Activated CD4-positive, alpha-beta memory T cell treated with anti-CD3 and anti-CD28 coated beads, Interleukin-2, amount 10 ng/mL, durations not matched to agents 7 days and 5 days (primary cell): ENCODE measurements around the gene SGTA. TPM values are rescaled to one million over a fixed set of nuclear protein-coding genes. Genes with fewer than 3 reads are reported as not detected.

Source experiments
- CTCF ChIA-PET: fragments of 350-600 bp; sonication (Branson Sonifier 250); formaldehyde crosslinking; loops from one replicate; lab custom pipeline; 2021; ENCODE audit warnings: antibody characterized with exemption, inconsistent platforms; lab: Charles Lee
- POLR2A ChIA-PET: fragments of 350-600 bp; sonication (Branson Sonifier 250); formaldehyde crosslinking; loops from one replicate; lab custom pipeline; 2021; ENCODE audit warnings: antibody characterized with exemption; lab: Charles Lee
- DNase-seq: peaks from one replicate; pipeline ENCODE4 v3.0.0-alpha.2; 2020
- H3K27ac Mint-ChIP-seq: one replicate; pipeline ENCODE4 v1.8.0; 2021; ENCODE audit warnings: mild to moderate bottlenecking, mixed read lengths
- H3K27me3 Mint-ChIP-seq: one replicate; pipeline ENCODE4 v1.8.0; 2021; ENCODE audit warnings: mixed read lengths
- H3K36me3 Mint-ChIP-seq: one replicate; pipeline ENCODE4 v1.8.0; 2021; ENCODE audit warnings: low read depth, mixed read lengths
- H3K4me1 Mint-ChIP-seq: one replicate; pipeline ENCODE4 v1.8.0; 2021; ENCODE audit warnings: mixed read lengths
- H3K4me3 Mint-ChIP-seq: one replicate; pipeline ENCODE4 v1.8.0; 2021; ENCODE audit warnings: mild to moderate bottlenecking, mixed read lengths
- H3K9me3 Mint-ChIP-seq: one replicate; pipeline ENCODE4 v1.8.0; 2021; ENCODE audit warnings: mixed read lengths
- total RNA-seq, 2 experiments: library from RNA; stranded (reverse); gene quantifications; one replicate each; pipeline ENCODE4 v1.2.3, GENCODE V29; 2021

Gene SGTA
- total RNA-seq, 2 experiments from 2014 or later, result 38.2 to 42.7 TPM

DNA sequence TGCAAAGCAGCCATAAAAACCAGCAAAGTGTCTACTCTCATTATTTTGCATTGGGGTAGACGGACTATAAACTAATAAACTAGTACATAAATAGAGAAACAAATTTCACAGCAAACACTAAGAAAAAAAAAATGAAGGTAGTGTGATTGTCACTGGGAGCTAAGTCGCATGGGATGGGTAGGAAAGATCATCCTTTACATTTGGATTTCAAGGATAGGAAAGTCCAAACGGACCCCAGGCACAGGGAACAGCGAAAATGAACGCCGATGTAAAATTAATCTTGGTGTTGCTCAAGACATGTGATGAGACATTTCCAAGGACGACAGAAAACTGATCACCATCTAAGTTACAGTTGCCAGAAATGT is 690 bp upstream of the SGTA start:
- H3K27me3 Mint-ChIP-seq, result no peaks in the 10 kb centered on the region
- no peak for DNase-seq
- peaks cover 65% of the 10 kb centered on the region for H3K4me1 Mint-ChIP-seq
- H3K4me3 Mint-ChIP-seq, result peak overlapping the region; percentile 87
- POLR2A ChIA-PET, result interaction anchor here (1.3 to 2.0 kb wide), 5 partner anchors 15 to 327 kb away, joined by 3 to 5 read pairs (median 4); partner anchors contain the start of genes LMNB2, SLC39A3 and ZNF554
- CTCF ChIA-PET, result interaction anchor here (1.0 to 1.4 kb wide), 4 partner anchors 35 to 628 kb away, joined by 3 to 7 read pairs (median 3); no protein-coding TSS in a partner anchor
- H3K27ac Mint-ChIP-seq, result peak overlapping the region; percentile 80
- H3K36me3 Mint-ChIP-seq, result peaks cover 28% of the 10 kb centered on the region
- H3K9me3 Mint-ChIP-seq, result no peaks in the 10 kb centered on the region

DNA sequence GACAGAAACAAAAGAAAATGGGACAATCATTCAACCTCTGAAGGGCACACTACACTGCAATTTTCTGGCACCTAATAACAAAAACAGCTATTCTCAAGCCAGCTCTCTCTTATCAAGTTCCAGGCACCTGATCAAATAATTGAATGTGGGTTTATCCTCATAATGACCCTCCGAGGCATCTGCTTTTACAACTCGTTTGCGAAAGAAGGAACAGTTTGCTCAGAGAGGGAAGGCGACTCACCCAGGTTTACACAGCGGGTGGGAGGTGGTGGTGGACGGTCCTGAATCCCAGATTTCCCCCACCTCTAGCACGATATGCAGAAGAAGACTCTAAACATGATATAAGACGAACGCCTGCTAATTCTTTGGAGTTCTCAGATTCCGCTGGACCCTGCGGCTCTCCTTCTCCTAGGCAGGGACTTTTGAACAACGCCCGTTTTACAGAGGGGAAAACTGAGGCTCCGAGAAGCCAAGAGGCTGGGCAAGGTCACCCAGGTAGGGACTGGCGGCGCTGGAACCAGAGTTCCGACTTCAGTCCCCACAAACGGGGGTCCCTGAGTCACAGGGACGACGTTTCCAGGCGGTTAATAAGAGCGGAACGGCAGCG is 641 bp downstream of the SGTA start:
- Mint-ChIP-seq H3K27ac (peak overlapping the region; percentile 76), H3K27me3 (no peaks in the 10 kb centered on the region), H3K4me3 (peak overlapping the region; percentile 87), H3K9me3 (no peaks in the 10 kb centered on the region), H3K4me1 (peaks cover 57% of the 10 kb centered on the region), H3K36me3 (peaks cover 21% of the 10 kb centered on the region)
- CTCF ChIA-PET, result interaction anchor here (0.9 to 1.4 kb wide), 6 partner anchors 33 to 626 kb away, joined by 3 to 7 read pairs (median 3); partner anchors contain the start of gene ZNF555
- POLR2A ChIA-PET, result interaction anchor here (0.9 to 2.0 kb wide), 6 partner anchors 14 to 326 kb away, joined by 3 to 5 read pairs (median 4); partner anchors contain the start of genes LMNB2, SLC39A3 and ZNF554
- DNase-seq, result no peak

DNA sequence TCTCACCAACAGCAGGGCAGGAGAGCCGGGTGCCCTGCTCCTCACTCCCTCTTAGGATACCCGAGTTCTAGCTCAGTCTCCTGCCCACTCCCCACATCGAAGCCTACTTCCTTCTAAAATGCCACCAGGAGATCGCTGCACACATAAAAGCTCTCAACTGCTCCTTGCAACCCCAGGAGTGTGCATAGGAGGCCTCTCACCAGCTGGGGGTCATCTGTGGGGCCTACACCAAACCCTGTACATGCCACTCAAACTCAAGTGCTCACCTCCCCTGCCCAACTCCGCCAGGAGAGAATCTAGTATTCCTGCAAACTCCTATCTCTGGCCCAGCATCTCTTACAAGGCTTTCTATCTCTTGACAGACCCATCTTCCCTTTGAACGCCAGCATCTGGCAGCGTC is 2.8 kb downstream of the SGTA start:
- Mint-ChIP-seq H3K36me3 (peaks cover 15% of the 10 kb centered on the region), H3K4me3 (no peak overlapping the region), H3K4me1 (peaks cover 57% of the 10 kb centered on the region), H3K27ac (no peak overlapping the region), H3K27me3 (no peaks in the 10 kb centered on the region), H3K9me3 (no peaks in the 10 kb centered on the region)
- CTCF ChIA-PET, result interaction anchor here (0.6 kb wide), 1 partner anchor 1172 kb away, joined by 5 read pairs; no protein-coding TSS in a partner anchor
- POLR2A ChIA-PET, result no interaction called here
- DNase-seq, result no peak

DNA sequence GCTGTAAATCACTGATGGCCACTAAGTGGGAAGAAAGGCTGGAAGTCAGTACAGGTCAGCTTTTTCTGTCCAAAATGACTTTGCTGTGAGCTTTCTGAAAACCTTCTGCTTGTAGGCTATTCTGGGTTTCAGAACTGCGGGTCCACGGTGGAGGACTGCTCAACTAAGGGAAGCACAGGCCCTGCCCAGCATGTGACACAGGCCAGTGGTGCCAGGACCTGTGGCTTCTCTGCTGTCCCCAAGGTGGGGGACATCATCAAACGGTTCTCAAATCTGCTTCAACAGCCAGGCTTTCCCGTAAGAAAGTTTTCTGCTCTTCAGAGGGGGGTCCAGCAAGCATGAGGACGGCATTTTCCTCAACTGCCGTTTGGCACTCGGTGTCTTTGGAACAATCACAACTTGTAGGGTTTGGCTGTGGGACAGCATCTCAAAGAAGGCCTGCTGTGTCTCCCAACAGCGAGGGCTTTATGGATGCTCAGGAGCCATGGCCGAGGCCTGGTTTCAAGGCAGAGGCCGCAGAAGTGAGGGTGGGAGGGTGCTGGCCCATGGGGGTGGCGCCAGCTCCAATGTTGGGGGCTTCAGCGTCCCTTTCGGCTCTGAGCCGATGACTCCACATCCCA is 3.8 kb downstream of the SGTA start:
- Mint-ChIP-seq H3K9me3 (no peaks in the 10 kb centered on the region), H3K4me1 (peaks cover 59% of the 10 kb centered on the region), H3K27me3 (no peaks in the 10 kb centered on the region), H3K36me3 (peaks cover 16% of the 10 kb centered on the region), H3K4me3 (no peak overlapping the region), H3K27ac (no peak overlapping the region)
- DNase-seq, result no peak
- POLR2A ChIA-PET, result no interaction called here
- CTCF ChIA-PET, result no interaction called here

DNA sequence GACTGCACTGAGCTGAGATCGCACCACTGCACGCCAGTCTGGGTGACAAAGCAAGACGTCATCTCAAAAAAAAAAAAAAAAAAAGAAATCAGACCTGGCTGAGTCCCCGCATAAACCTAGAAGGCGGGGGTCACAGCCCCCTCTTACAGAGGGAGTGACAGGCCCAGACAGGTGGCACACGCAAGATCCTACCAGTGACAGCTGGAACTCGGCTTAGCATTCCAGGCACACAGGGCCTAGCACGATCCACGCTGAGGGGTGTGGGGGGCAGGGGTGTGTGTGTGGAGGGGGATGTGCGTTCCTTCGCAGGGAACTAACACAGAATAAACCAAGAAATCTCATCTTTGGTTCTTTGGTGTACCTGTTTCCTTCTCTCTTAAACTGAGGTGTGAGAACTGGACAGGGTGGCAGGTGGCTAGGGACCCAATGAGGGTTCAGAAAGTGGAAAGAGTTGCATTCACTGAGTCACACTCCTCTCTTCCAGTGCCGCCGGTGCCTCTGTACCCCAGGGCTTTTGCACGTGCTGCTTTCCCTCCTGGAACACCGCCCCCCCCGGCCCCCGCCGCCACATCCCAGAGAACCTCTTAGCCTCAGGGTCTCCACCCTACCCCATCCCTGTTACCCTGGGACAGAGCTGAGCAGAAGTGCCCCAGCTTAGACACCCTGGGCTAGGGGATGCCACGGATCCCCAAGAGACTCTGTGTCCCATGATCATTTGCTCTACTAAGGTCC is 5.0 kb downstream of the SGTA start:
- ChIA-PET POLR2A (no interaction called here), CTCF (no interaction called here)
- Mint-ChIP-seq H3K36me3 (peaks cover 16% of the 10 kb centered on the region), H3K27ac (peak overlapping the region; percentile 34), H3K9me3 (no peaks in the 10 kb centered on the region), H3K4me3 (no peak overlapping the region), H3K4me1 (peaks cover 53% of the 10 kb centered on the region), H3K27me3 (no peaks in the 10 kb centered on the region)
- no peak for DNase-seq

DNA sequence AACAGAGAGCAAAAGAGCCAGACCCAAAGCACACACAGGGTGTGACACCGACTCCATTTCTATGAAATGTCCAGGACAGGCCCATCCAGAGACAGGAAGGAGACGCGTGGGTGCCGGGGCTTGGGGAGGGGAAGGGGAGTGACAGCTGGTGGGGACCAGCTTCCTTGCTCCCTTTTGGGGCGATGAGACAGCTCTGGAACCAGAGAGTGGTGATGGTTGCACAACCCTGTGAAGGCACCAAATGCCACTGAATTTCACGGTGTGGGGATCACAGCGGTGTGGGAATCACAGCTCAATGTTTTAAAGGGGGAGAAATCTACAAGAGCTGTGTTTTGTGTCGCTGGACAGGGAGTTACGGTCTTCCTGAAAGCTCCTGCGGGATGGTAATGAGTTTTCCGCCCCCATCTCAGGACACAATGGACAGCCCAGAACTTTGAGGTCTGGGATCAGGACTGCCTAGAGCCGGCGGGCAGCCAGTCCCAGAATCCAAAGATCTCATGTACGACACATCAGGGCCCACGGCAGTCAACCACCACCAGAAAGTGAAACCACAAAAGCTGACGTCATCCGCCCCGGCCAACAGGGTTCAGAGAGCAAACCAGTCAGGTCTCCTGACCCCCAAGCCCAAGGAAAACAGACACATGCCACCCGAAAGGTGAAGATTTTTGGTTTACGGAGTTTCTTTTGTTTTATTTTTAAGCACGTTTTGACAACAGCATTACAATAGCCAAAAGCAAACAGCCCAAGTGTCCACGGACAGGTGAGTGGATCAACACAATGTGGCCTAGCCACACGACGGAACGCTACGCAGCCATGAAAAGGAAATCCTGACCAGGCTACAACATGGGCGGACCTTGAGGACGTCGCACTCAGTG is 7.3 kb downstream of the SGTA start:
- Mint-ChIP-seq H3K4me1 (peaks cover 37% of the 10 kb centered on the region), H3K36me3 (peaks cover 10% of the 10 kb centered on the region), H3K27ac (peak overlapping the region; percentile 91), H3K27me3 (no peaks in the 10 kb centered on the region), H3K4me3 (peak overlapping the region; percentile 76), H3K9me3 (no peaks in the 10 kb centered on the region)
- ChIA-PET CTCF (interaction anchor here (1.3 kb wide), 1 partner anchor 127 kb away, joined by 4 read pairs; no protein-coding TSS in a partner anchor), POLR2A (interaction anchor here (0.6 to 1.6 kb wide), 5 partner anchors 9 to 65 kb away, joined by 3 to 8 read pairs (median 3); partner anchors contain the start of genes SLC39A3 and THOP1)
- peak; percentile 79 for DNase-seq

DNA sequence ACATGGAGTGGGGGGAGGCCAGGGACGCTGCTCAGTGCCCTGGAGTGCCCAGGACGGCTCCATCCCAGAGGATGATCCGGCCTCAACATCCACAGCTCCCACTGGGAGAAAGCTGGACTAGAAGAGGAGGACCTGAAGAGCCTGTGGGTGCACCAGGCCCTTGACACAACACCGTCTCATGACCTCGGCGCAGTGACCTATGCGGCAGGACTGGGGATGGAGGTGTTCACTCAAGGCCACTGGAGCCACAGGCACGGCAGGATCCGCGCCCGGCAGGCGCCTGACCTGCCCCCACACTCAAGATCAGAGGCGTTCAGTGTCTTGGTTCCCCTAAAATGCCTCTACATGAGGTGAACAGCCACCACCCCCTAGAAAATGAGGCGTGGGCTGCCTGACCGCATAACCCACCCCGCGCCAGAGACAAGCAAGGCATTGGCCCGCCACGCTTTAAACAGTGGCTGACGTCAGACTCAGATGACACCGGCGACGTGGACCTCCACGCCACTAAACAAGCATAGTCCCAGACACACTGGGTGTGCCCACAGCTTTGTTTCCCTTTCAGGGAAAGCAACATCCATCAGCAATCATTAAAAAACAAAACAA is 8.0 kb downstream of the SGTA start:
- H3K27ac Mint-ChIP-seq, result peak overlapping the region; percentile 91
- no peaks in the 10 kb centered on the region for H3K9me3 Mint-ChIP-seq
- peaks cover 30% of the 10 kb centered on the region for H3K4me1 Mint-ChIP-seq
- CTCF ChIA-PET, result interaction anchor here (1.3 kb wide), 1 partner anchor 127 kb away, joined by 4 read pairs; no protein-coding TSS in a partner anchor
- POLR2A ChIA-PET, result interaction anchor here (0.6 to 1.6 kb wide), 5 partner anchors 9 to 64 kb away, joined by 3 to 8 read pairs (median 3); partner anchors contain the start of genes SLC39A3 and THOP1
- H3K27me3 Mint-ChIP-seq, result no peaks in the 10 kb centered on the region
- peaks cover 5% of the 10 kb centered on the region for H3K36me3 Mint-ChIP-seq
- peak overlapping the region; percentile 76 for H3K4me3 Mint-ChIP-seq
- DNase-seq, result no peak

DNA sequence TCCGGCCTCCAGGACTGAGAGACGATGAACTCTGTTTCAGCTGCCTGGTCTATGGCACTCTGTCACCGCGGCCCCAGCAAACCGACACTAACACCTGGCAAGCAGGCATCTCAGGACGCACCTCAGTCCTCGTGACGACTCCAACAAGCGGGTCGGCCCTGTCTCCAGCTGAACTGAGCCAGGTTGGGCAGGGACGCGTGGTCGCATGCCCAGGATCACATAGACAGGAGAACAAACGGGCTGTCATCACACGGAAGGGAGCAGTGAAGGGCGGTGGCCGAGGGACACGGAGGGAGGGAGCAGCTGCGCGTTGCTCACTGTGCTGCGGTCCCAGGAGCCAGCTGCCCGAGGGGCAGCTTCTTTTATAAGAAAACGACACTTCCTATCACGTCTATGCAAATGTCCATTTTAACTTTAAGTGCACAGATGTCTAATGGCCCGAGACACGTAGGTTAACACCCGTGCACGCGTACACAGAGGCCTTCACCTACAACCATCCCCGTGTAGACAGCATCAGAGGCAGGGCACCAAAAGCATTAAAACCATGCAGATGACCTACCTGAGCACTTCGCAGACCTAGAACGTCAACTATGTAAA is 8.9 kb downstream of the SGTA start:
- H3K27me3 Mint-ChIP-seq, result no peaks in the 10 kb centered on the region
- no peak overlapping the region for H3K4me3 Mint-ChIP-seq
- no peak overlapping the region for H3K27ac Mint-ChIP-seq
- H3K36me3 Mint-ChIP-seq, result peaks cover 4% of the 10 kb centered on the region
- DNase-seq, result no peak
- H3K4me1 Mint-ChIP-seq, result peaks cover 28% of the 10 kb centered on the region
- no peaks in the 10 kb centered on the region for H3K9me3 Mint-ChIP-seq
- POLR2A ChIA-PET, result no interaction called here
- CTCF ChIA-PET, result no interaction called here

DNA sequence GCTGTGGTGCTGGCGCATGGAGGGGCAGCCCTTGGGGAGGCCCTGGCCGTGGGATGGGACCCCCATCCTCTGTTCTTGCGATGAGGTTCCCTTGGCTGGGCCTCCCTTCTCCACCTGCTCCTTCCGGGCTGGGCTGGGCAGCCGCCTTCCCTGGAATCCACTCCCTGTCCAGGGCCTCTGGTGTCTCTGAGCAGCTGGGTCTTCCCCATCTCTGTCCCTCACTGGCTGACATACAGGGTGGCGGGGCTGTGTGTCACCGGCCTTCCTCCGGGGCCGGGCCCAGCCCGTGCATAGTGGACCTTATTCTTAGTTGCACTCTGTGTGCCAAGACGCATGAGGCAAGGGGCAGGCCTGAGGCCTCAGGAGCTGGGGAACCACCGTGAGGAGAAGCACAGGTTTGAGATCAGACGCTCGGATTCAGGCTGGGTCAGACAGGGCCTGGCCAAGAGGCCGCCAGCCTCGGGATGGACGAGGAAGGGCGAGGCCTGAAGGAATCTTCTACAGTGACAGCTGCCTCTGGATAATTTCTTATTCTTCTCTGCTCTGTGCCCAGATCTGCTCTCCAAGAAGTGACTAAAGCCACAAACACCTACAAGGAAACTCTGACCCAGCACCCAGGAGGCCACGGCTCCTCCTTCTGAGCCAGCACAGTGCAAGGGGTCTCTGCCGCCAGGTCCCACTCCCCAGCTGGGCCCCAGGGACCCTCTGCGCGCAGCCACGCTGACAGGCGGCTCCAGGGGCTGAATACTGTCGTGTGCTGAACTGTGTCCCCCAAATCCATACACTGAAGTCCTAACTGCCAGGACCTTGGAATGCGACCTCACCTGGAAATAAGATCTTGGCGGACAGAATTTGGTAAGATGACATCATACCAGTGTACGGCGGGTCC is 11.0 kb downstream of the SGTA start:
- Mint-ChIP-seq H3K27me3 (no peaks in the 10 kb centered on the region), H3K9me3 (no peaks in the 10 kb centered on the region), H3K27ac (no peak overlapping the region), H3K4me3 (no peak overlapping the region), H3K36me3 (peaks cover 4% of the 10 kb centered on the region), H3K4me1 (peaks cover 28% of the 10 kb centered on the region)
- CTCF ChIA-PET, result no interaction called here
- POLR2A ChIA-PET, result no interaction called here
- no peak for DNase-seq

DNA sequence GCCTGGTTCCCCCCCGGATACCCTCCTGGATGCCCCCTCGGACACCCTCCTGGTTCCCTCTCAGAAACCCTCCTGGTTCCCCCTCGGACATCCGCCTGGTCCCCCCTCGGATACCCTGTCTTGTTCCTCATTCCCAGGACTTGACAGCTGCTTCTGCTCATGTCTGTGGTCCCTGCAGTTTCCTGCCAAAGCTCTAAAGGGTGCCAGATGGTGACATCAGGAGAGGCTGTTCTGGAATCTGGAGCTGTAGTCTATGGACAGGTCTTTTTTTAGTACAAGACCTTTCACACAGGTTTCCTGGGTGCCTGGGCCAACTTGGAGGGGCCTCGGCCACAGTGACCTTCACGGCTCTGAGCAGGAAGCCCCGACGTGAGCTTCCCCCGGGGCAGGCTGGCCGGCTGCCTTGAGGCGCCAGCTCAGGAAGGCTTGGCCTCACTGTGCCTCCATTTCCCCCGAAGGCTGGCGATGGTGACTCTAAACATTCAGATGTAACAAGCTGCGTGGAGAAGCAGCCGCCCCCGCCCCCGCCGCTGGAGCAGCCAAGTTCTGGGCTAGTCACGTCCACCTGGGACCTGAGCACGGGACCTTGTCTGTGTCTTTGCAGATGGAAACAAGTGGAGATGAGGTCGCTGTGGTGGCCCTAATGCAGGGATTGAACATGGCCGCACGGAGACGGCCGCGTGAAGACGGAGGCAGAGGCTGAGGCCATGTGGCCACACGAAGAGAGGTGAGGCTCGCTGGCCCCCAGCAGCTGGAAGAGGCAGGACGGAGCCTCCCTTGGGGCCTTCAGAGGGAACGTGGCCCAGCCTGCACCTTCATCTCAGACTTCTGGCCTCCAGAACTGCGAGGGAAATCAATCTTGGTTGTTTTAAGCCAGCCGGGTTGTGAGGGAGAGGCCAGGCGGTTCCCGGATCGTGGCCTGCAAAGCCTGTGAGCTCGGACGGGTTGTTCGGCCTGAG is 12.7 kb downstream of the SGTA start:
- ChIA-PET POLR2A (no interaction called here), CTCF (no interaction called here)
- DNase-seq, result no peak
- Mint-ChIP-seq H3K36me3 (peaks cover 8% of the 10 kb centered on the region), H3K4me3 (no peak overlapping the region), H3K4me1 (peaks cover 16% of the 10 kb centered on the region), H3K27ac (no peak overlapping the region), H3K9me3 (no peaks in the 10 kb centered on the region), H3K27me3 (no peaks in the 10 kb centered on the region)
